ENCODE data around the gene DYRK3. TPM values are rescaled to one million over a fixed set of nuclear protein-coding genes. Genes with fewer than 3 reads are reported as not detected.

Gene DYRK3
- total and polyA plus RNA-seq, 8 donors, result 1.2 to 21.9 (median 2.9) TPM; not detected in 1

- DNase-seq, result no peak
- 74 to 80% (median 77%) methylated on average over 6 of the region's 6 CpGs for WGBS, 5 donors
- no peak overlapping the region for H3K4me3 ChIP-seq
- peak overlapping the region in 3 of 5 donors; percentile 56 to 78 (median 58) for H3K27ac ChIP-seq
- peaks cover 40 to 97% (median 90%) of the 10 kb centered on the region in 4 donors for H3K36me3 ChIP-seq
- peaks cover 7 to 65% (median 26%) of the 10 kb centered on the region in 4 donors for H3K4me1 ChIP-seq
- intact Hi-C loops (cut with DNase I; ENCODE audit: low total_unique reads), result no loop called here
- TF ChIP-seq POLR2AphosphoS5 (IDR thresholded peaks at IDR 0.05), result no peak
- TF ChIP-seq EP300 (IDR thresholded peaks at IDR 0.05), result no peak
- TF ChIP-seq CTCF (IDR thresholded peaks at IDR 0.05), result no peak
- TF ChIP-seq POLR2A (IDR thresholded peaks at IDR 0.05), result no peak
- H3K27me3 ChIP-seq, result no peaks in the 10 kb centered on the region
- H3K9me3 ChIP-seq, result no peaks in the 10 kb centered on the region
These were observed 46.8 kb upstream of the DYRK3 start for GRCh38 chr1:206588492-206588891.

- H3K4me1 ChIP-seq, result peaks cover 5 to 58% (median 26%) of the 10 kb centered on the region in 4 donors
- no peaks in the 10 kb centered on the region for H3K9me3 ChIP-seq
- intact Hi-C loops (cut with DNase I; ENCODE audit: low total_unique reads), result no loop called here
- no peaks in the 10 kb centered on the region for H3K27me3 ChIP-seq
- no peak for TF ChIP-seq POLR2A (IDR thresholded peaks at IDR 0.05)
- peak in 1 of 3 donors; percentile 34 for TF ChIP-seq POLR2AphosphoS5 (IDR thresholded peaks at IDR 0.05)
- TF ChIP-seq CTCF (IDR thresholded peaks at IDR 0.05), result no peak
- no peak for TF ChIP-seq EP300 (IDR thresholded peaks at IDR 0.05)
- H3K4me3 ChIP-seq, result no peak overlapping the region
- DNase-seq, result peak in 1 of 2 donors; percentile 42
- peaks cover 38 to 97% (median 92%) of the 10 kb centered on the region in 4 donors for H3K36me3 ChIP-seq
- 68 to 78% (median 76%) methylated on average over 7 of the region's 7 CpGs for WGBS, 5 donors
- peak overlapping the region in 3 of 5 donors; percentile 56 to 78 (median 58) for H3K27ac ChIP-seq
These were observed 46.1 kb upstream of the DYRK3 start for GRCh38 chr1:206589206-206589605.

- Histone ChIP-seq H3K27ac (peak overlapping the region in 3 of 5 donors; percentile 54 to 78 (median 58)), H3K9me3 (no peaks in the 10 kb centered on the region), H3K36me3 (peaks cover 32 to 97% (median 92%) of the 10 kb centered on the region in 4 donors), H3K4me1 (peaks cover 0 to 50% (median 26%) of the 10 kb centered on the region in 4 donors), H3K4me3 (no peak overlapping the region), H3K27me3 (no peaks in the 10 kb centered on the region)
- TF ChIP-seq CTCF (IDR thresholded peaks at IDR 0.05) (peak in 1 of 7 experiments; percentile 23), POLR2A (IDR thresholded peaks at IDR 0.05) (no peak), POLR2AphosphoS5 (IDR thresholded peaks at IDR 0.05) (peak in 1 of 3 donors; percentile 28)
- no peak for DNase-seq
- WGBS, 5 donors, result 35 to 43% (median 39%) methylated on average over 8 of the region's 8 CpGs
- intact Hi-C loops (cut with DNase I; ENCODE audit: low total_unique reads), result no loop called here
These were observed 45.1 kb upstream of the DYRK3 start for GRCh38 chr1:206590025-206590758.

GRCh38 chr1:206591226-206591625 is 44.1 kb upstream of the DYRK3 start:
- no peak for TF ChIP-seq EP300 (IDR thresholded peaks at IDR 0.05)
- TF ChIP-seq POLR2AphosphoS5 (IDR thresholded peaks at IDR 0.05), result no peak
- TF ChIP-seq CTCF (IDR thresholded peaks at IDR 0.05), result no peak
- no peak for TF ChIP-seq POLR2A (IDR thresholded peaks at IDR 0.05)
- H3K4me1 ChIP-seq, result peaks cover 0 to 50% (median 26%) of the 10 kb centered on the region in 4 donors
- 72 to 89% (median 87%) methylated on average over 5 of the region's 5 CpGs for WGBS, 5 donors
- H3K9me3 ChIP-seq, result no peaks in the 10 kb centered on the region
- H3K27me3 ChIP-seq, result no peaks in the 10 kb centered on the region
- intact Hi-C loops (cut with DNase I; ENCODE audit: low total_unique reads), result no loop called here
- DNase-seq, result no peak
- peaks cover 33 to 97% (median 92%) of the 10 kb centered on the region in 4 donors for H3K36me3 ChIP-seq
- no peak overlapping the region for H3K4me3 ChIP-seq
- peak overlapping the region in 1 of 5 donors; percentile 58 for H3K27ac ChIP-seq

Measured in stomach (tissue), 9 donors.